ENCODE results near the gene HUS1B. TPM values are rescaled to one million over a fixed set of nuclear protein-coding genes. Genes with fewer than 3 reads are reported as not detected.

The HUS1B gene
- total and polyA plus RNA-seq, 2 of the 8 experiments (the other 6 are each of a cell fraction or from before 2014, with no cell fraction given) = 0.48 to 1.1 TPM

GRCh38 chr6:635233-635632 lies 21.7 kb downstream of the HUS1B start:
- H3K23me2 ChIP-seq (ENCODE audit: low read depth, low read length) = no peaks in the 10 kb centered on the region
- no peak overlapping the region for H3K18ac ChIP-seq (ENCODE audit: extremely low read depth, low read length)
- FAIRE-seq (no peak), DNase-seq (ENCODE audit: low read depth in 1 of 2, low spot score in 2 of 2) (no peak)
- no peak overlapping the region for H3K23ac ChIP-seq (ENCODE audit: insufficient read length)
- H2BK120ac ChIP-seq (replicated peaks; ENCODE audit: low read depth, low read length) = no peak overlapping the region
- 90% methylated on average over 5 of the region's 5 CpGs; no CpG with 5 or more reads in 1 of the 2 experiments for WGBS, 2 experiments (ENCODE audit: extremely low coverage in 1 of 2, insufficient coverage in 1 of 2, insufficient read length in 1 of 2, insufficient replicate concordance in 2 of 2, low coverage in 1 of 2, low lambda C conversion rate in 2 of 2, missing lambda C conversion rate in 1 of 2)
- H4K8ac ChIP-seq (ENCODE audit: extremely low read depth, insufficient read depth, low read length) = no peak overlapping the region
- no peaks in the 10 kb centered on the region for H3K9me3 ChIP-seq (ENCODE audit: insufficient read depth in 2 of 2, low read depth in 1 of 2, low read length in 1 of 2)
- H2BK20ac ChIP-seq (ENCODE audit: low read length) = no peak overlapping the region
- no peak overlapping the region for H3K9ac ChIP-seq (replicated peaks in 1 of 4; ENCODE audit: extremely low read depth in 1 of 4, low read depth in 3 of 4, low read length in 3 of 4)
- no peak for TF ChIP-seq SUZ12 (IDR thresholded peaks at IDR 0.05; ENCODE audit: low read length)
- TF ChIP-seq TCF12 (IDR thresholded peaks at IDR 0.05; ENCODE audit: low read depth, low read length) = no peak
- TF ChIP-seq MAFK (IDR thresholded peaks at IDR 0.05; ENCODE audit: low read depth, low read length) = no peak
- H3K4me3 ChIP-seq (ENCODE audit: extremely low read depth in 1 of 4, insufficient read depth in 2 of 4, low read depth in 3 of 4, low read length in 4 of 4) = no peak overlapping the region
- ChIA-PET CTCF (ENCODE audit: partially characterized antibody) (interaction anchor here (0.5 to 1.8 kb wide), 2 partner anchors 25 to 38 kb away, joined by 4 to 8 read pairs; no protein-coding TSS in a partner anchor), POLR2A (ENCODE audit: partially characterized antibody) (no interaction called here)
- H4K91ac ChIP-seq (replicated peaks; ENCODE audit: insufficient read length, low read length) = no peak overlapping the region
- H4K20me1 ChIP-seq (replicated peaks in 1 of 2; ENCODE audit: control insufficient read depth in 1 of 2, insufficient read depth in 2 of 2, low read length in 2 of 2) = no peaks in the 10 kb centered on the region
- H3K4me1 ChIP-seq (replicated peaks in 1 of 4; ENCODE audit: control insufficient read depth in 3 of 4, insufficient read depth in 4 of 4, low read length in 3 of 4) = no peaks in the 10 kb centered on the region; a peak in 1 of 7 replicates
- H2BK15ac ChIP-seq (ENCODE audit: low read length) = no peak overlapping the region
- no peak overlapping the region for H2AK5ac ChIP-seq (ENCODE audit: low read depth, low read length)
- no peak overlapping the region for H2AFZ ChIP-seq (ENCODE audit: low read length)
- peaks cover 2% of the 10 kb centered on the region; the same call in 1 of the 2 replicates for H3K79me1 ChIP-seq (ENCODE audit: low read depth, low read length)
- H3K56ac ChIP-seq (replicated peaks; ENCODE audit: insufficient read length, low read depth, low read length) = no peak overlapping the region
- H3K79me2 ChIP-seq (ENCODE audit: control insufficient read depth in 1 of 2, insufficient read depth in 2 of 2, low read length in 2 of 2) = peaks cover 0 to 15% of the 10 kb centered on the region in 2 experiments; a peak in 3 of 4 replicates
- no peak overlapping the region for H2BK5ac ChIP-seq (ENCODE audit: low read depth, low read length)
- H3K27me3 ChIP-seq (replicated peaks in 1 of 4; ENCODE audit: control insufficient read depth in 3 of 4, extremely low read depth in 1 of 4, insufficient read depth in 3 of 4, low read length in 3 of 4) = no peaks in the 10 kb centered on the region
- no peak overlapping the region for H2BK12ac ChIP-seq (ENCODE audit: low read depth, low read length)
- H3K4ac ChIP-seq (replicated peaks; ENCODE audit: insufficient read length, low read depth, low read length) = no peak overlapping the region
- peaks cover 0 to 14% (median 2%) of the 10 kb centered on the region in 4 experiments; a peak in 6 of 8 replicates for H3K36me3 ChIP-seq (ENCODE audit: control insufficient read depth in 2 of 4, insufficient read depth in 4 of 4, low read length in 3 of 4)
- no peak overlapping the region for H4K5ac ChIP-seq (ENCODE audit: insufficient read length, low read depth, low read length)
- H3K14ac ChIP-seq (ENCODE audit: insufficient read length) = no peak overlapping the region
- H3K27ac ChIP-seq (ENCODE audit: low read depth, low read length) = no peak overlapping the region
- no peak overlapping the region for H3K4me2 ChIP-seq (ENCODE audit: insufficient read depth in 1 of 2, low read depth in 2 of 2, low read length in 2 of 2)
